ENCODE results near the gene C1QTNF8.

Gene C1QTNF8

GRCh38 chr16:1133810-1134520 is 37.9 kb upstream of the C1QTNF8 start:
- no peak for DNase-seq (ENCODE audit: low read depth in 1 of 2, low spot score in 1 of 2)
- Histone ChIP-seq H3K27me3 (ENCODE audit: insufficient read depth, poor library complexity, severe bottlenecking) (peaks cover 3% of the 10 kb centered on the region), H3K27ac (replicated peaks) (no peak overlapping the region), H3K4me3 (replicated peaks; ENCODE audit: insufficient read depth, low read length) (no peak overlapping the region)
- TF ChIP-seq CTCF (IDR thresholded peaks at IDR 0.05; ENCODE audit: insufficient read depth, low read length) = no peak
- TF ChIP-seq REST (IDR thresholded peaks at IDR 0.05; ENCODE audit: insufficient replicate concordance, low read depth) = no peak
- no peak for TF ChIP-seq GABPA (IDR thresholded peaks at IDR 0.05; ENCODE audit: low read depth)
- no peak for TF ChIP-seq POLR2AphosphoS5 (IDR thresholded peaks at IDR 0.05; ENCODE audit: low read depth)
- no peak for TF ChIP-seq SPI1 (IDR thresholded peaks at IDR 0.05; ENCODE audit: borderline replicate concordance, low read depth)

GRCh38 chr16:1133271-1133670 is 37.2 kb upstream of the C1QTNF8 start:
- Histone ChIP-seq H3K27me3 (ENCODE audit: insufficient read depth, poor library complexity, severe bottlenecking) (peaks cover 3% of the 10 kb centered on the region), H3K27ac (replicated peaks) (no peak overlapping the region), H3K4me3 (replicated peaks; ENCODE audit: insufficient read depth, low read length) (no peak overlapping the region)
- TF ChIP-seq POLR2AphosphoS5 (IDR thresholded peaks at IDR 0.05; ENCODE audit: low read depth) (no peak), GABPA (IDR thresholded peaks at IDR 0.05; ENCODE audit: low read depth) (no peak), SPI1 (IDR thresholded peaks at IDR 0.05; ENCODE audit: borderline replicate concordance, low read depth) (no peak)
- DNase-seq (ENCODE audit: low read depth in 1 of 2, low spot score in 1 of 2) = no peak

- TF ChIP-seq POLR2AphosphoS5 (IDR thresholded peaks at IDR 0.05; ENCODE audit: low read depth) (no peak), REST (IDR thresholded peaks at IDR 0.05; ENCODE audit: insufficient replicate concordance, low read depth) (no peak), CTCF (IDR thresholded peaks at IDR 0.05; ENCODE audit: insufficient read depth, low read length) (no peak), GABPA (IDR thresholded peaks at IDR 0.05; ENCODE audit: low read depth) (no peak)
- H3K27ac ChIP-seq (replicated peaks) = no peak overlapping the region
- H3K4me3 ChIP-seq (replicated peaks; ENCODE audit: insufficient read depth, low read length) = no peak overlapping the region
- DNase-seq (ENCODE audit: low read depth in 1 of 2, low spot score in 1 of 2) = no peak
- peaks cover 3% of the 10 kb centered on the region for H3K27me3 ChIP-seq (ENCODE audit: insufficient read depth, poor library complexity, severe bottlenecking)
These were observed 36.4 kb upstream of the C1QTNF8 start for GRCh38 chr16:1132431-1132830.

- H3K4me3 ChIP-seq (replicated peaks; ENCODE audit: insufficient read depth, low read length) = no peak overlapping the region
- H3K27ac ChIP-seq (replicated peaks) = no peak overlapping the region
- TF ChIP-seq GABPA (IDR thresholded peaks at IDR 0.05; ENCODE audit: low read depth) (no peak), CTCF (IDR thresholded peaks at IDR 0.05; ENCODE audit: insufficient read depth, low read length) (no peak), POLR2AphosphoS5 (IDR thresholded peaks at IDR 0.05; ENCODE audit: low read depth) (no peak), SPI1 (IDR thresholded peaks at IDR 0.05; ENCODE audit: borderline replicate concordance, low read depth) (no peak), REST (IDR thresholded peaks at IDR 0.05; ENCODE audit: insufficient replicate concordance, low read depth) (no peak)
- no peak for DNase-seq (ENCODE audit: low read depth in 1 of 2, low spot score in 1 of 2)
- H3K27me3 ChIP-seq (ENCODE audit: insufficient read depth, poor library complexity, severe bottlenecking) = peaks cover 3% of the 10 kb centered on the region
These were observed 35.4 kb upstream of the C1QTNF8 start for GRCh38 chr16:1131378-1131994.
